Vagina (tissue), 2 donors: ENCODE measurements around the gene KLF1. TPM values are rescaled to one million over a fixed set of nuclear protein-coding genes. Genes with fewer than 3 reads are reported as not detected.
A peak's percentile ranks its signal among the peaks of the same experiment; 100 is the strongest.

ENCODE experiments used
- DNase-seq, 2 donors: peaks; one replicate each; pipeline ENCODE4 v3.0.0-alpha.2; 2017; ENCODE audit errors: extremely low spot score in 2 of 2
- H3K27ac ChIP-seq: fragments of 200-600 bp; sonication (generic); one replicate; pipeline ENCODE4 v1.5.1; 2019
- H3K27me3 ChIP-seq: fragments of 200-600 bp; sonication (generic); one replicate; pipeline ENCODE4 v1.5.1; 2019
- H3K36me3 ChIP-seq, 2 donors: fragments of 200-600 bp; sonication (generic); one replicate each; pipeline ENCODE4 v1.5.1; 2017 to 2019
- H3K4me1 ChIP-seq: fragments of 200-600 bp; sonication (generic); one replicate; pipeline ENCODE4 v1.5.1; 2019
- H3K4me3 ChIP-seq, 2 donors: fragments of 200-600 bp; sonication (generic); 1 replicate in 1 of 2; 2 replicates in 1 of 2; pipeline ENCODE4 v1.5.1; 2016 to 2019
- H3K9me3 ChIP-seq: fragments of 200-600 bp; sonication (generic); one replicate; pipeline ENCODE4 v1.5.1; 2019
- POLR2A ChIP-seq, 2 donors: fragments of 450-650 bp; IDR thresholded peaks; one replicate each; pipeline ENCODE4 v1.6.1; 2017; ENCODE audit warnings: antibody characterized with exemption in 2 of 2, mild to moderate bottlenecking in 2 of 2, moderate library complexity in 2 of 2
- POLR2AphosphoS5 ChIP-seq, 2 donors: sonication (generic); formaldehyde crosslinking; IDR thresholded peaks; one replicate each; pipeline ENCODE4 v1.9.0; 2017; ENCODE audit warnings: antibody characterized with exemption in 2 of 2, mild to moderate bottlenecking in 2 of 2, low read depth in 1 of 2; ENCODE audit not compliant: insufficient read depth in 1 of 2
- intact Hi-C: fragments of 100-400 bp; cut with DNase I; formaldehyde crosslinking; loops from one replicate; pipeline ENCODE4 v1.15.1; 2023
- total RNA-seq: library from RNA; depleted of rRNA; stranded (reverse); fragments of >200 nt; gene quantifications from one replicate; pipeline ENCODE4 v1.2.3, GENCODE V29; 2016
- TF ChIP-seq, protein P1 (sequence below), 3 experiments: fragments of 450-650 bp in 2 of 3; fragments of 200-600 bp in 1 of 3; sonication (generic) in 1 of 3; IDR thresholded peaks; one replicate each; pipeline ENCODE4 v1.5.1; 2017 to 2019; ENCODE audit warnings: antibody characterized with exemption in 3 of 3, mild to moderate bottlenecking in 2 of 3, moderate library complexity in 2 of 3

KLF1 gene
- total RNA-seq, 1 donor from 2014 or later = not detected

DNA sequence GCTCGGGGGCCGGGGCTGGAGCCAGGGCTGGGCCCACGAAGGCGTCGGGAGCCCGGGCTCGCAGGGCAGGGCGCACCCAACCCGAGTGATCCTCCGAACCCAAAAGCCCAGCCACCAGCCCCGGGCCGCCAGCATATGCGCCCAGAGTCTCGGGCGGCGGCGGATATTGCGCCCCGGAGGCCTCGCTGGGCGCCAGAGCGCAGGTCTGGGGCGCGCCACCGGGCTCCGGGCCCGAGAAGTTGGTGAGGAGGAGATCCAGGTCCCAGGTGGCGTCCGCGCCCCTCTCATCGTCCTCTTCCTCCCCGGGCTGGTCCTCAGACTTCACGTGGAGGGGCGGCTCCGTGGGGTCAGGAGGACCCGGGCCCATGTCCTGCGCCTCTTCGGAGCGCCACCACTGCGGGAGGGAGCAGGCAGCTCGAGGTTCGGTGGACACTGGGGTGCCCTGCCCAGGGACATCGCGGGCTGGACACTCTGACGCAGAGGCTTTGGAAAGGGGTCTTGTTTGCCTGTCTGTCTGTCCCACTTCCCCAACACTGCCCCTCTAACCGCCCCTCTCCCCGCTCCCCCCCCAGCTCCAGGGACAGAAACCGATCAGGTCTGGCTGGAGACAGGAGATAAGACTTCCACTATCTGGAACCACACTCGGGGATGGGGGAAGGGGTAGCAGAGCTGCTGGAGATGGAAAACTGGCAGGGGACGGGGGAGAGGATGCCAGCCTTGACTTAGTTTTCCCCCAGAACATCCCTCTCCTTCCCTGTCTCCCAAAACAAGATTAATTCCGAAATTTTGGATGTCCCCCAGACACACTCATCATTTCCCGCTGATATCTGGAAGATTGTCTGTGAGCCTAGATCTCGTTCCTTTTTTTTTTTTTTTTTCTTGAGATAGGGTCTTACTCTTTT is 1.0 kb downstream of the KLF1 start:
- DNase-seq = no peak
- Histone ChIP-seq H3K36me3 (no peaks in the 10 kb centered on the region), H3K4me1 (peaks cover 16% of the 10 kb centered on the region), H3K27ac (no peak overlapping the region), H3K4me3 (peak overlapping the region; percentile 27 to 29), H3K27me3 (no peaks in the 10 kb centered on the region), H3K9me3 (peaks cover 8% of the 10 kb centered on the region)
- TF ChIP-seq POLR2AphosphoS5 (IDR thresholded peaks at IDR 0.05; ENCODE audit: insufficient read depth in 1 of 2, low read depth in 1 of 2) = no peak
- no peak for TF ChIP-seq POLR2A (IDR thresholded peaks at IDR 0.05)
- TF ChIP-seq, protein P1, sequence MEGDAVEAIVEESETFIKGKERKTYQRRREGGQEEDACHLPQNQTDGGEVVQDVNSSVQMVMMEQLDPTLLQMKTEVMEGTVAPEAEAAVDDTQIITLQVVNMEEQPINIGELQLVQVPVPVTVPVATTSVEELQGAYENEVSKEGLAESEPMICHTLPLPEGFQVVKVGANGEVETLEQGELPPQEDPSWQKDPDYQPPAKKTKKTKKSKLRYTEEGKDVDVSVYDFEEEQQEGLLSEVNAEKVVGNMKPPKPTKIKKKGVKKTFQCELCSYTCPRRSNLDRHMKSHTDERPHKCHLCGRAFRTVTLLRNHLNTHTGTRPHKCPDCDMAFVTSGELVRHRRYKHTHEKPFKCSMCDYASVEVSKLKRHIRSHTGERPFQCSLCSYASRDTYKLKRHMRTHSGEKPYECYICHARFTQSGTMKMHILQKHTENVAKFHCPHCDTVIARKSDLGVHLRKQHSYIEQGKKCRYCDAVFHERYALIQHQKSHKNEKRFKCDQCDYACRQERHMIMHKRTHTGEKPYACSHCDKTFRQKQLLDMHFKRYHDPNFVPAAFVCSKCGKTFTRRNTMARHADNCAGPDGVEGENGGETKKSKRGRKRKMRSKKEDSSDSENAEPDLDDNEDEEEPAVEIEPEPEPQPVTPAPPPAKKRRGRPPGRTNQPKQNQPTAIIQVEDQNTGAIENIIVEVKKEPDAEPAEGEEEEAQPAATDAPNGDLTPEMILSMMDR (IDR thresholded peaks at IDR 0.05) = no peak
- intact Hi-C loops = no loop called here

DNA sequence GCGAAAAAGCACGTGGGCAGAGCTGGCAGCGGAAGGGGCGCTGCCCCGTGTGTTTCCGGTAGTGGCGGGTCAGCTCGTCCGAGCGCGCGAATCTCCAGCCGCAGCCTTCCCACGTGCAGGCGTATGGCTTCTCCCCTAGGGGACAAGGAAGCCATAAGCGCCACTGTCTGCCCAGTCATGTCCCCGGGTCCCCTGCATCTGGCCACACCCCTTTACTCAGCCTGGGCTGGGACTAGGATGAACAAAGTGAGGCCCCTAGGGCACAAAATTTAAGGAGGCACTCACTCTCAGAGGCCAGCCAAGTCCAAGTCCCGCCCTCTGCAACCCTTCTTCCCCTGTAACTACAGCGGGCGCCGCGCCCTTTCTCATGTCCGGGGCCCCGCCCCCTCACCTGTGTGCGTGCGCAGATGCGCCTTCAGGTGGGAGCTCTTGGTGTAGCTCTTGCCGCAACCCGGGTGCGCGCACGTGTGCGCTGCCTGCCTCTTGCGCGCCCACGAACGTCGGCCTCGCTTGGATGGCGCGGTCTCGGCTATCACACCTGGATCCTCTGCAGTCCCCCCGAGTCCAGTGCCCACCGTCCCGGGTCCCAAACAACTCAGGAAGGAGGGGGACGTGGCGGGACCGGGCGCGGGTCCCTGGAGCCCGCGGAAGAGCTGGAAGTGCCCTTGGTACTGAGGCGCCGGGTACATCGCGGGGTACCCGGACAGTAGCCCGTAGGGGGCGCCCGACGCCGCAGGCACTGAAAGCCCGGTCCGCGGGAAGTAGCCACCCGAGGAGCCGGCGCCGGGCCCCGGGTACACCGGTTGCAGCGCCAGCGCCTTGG is 1.9 kb downstream of the KLF1 start:
- H3K9me3 ChIP-seq = peaks cover 8% of the 10 kb centered on the region
- no peaks in the 10 kb centered on the region for H3K27me3 ChIP-seq
- peak overlapping the region; percentile 27 to 29 for H3K4me3 ChIP-seq
- intact Hi-C loops = no loop called here
- H3K27ac ChIP-seq = no peak overlapping the region
- no peaks in the 10 kb centered on the region for H3K36me3 ChIP-seq
- no peak for DNase-seq
- H3K4me1 ChIP-seq = peaks cover 25% of the 10 kb centered on the region
- TF ChIP-seq, protein P1 (IDR thresholded peaks at IDR 0.05) = peak in 2 of 3 experiments; percentile 15 to 36
- TF ChIP-seq POLR2A (IDR thresholded peaks at IDR 0.05) (peak in 1 of 2 donors; percentile 9), POLR2AphosphoS5 (IDR thresholded peaks at IDR 0.05; ENCODE audit: insufficient read depth in 1 of 2, low read depth in 1 of 2) (peak; percentile 31 to 54)

DNA sequence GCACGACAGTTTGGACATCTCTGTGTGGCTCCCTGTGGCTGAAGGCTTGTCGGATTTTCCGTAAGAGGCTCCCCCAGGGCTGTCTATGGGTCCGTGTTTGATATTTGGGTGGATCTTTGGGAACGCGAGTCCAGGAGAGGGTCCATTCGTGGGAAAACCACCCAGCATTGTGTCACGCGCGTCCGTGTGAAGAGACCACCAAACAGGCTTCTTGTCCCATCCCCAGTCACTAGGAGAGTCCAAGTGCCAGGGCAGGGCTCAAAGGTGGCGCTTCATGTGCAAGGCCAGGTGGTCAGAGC is 2.4 kb downstream of the KLF1 start:
- H3K36me3 ChIP-seq = no peaks in the 10 kb centered on the region
- H3K27ac ChIP-seq = no peak overlapping the region
- H3K27me3 ChIP-seq = no peaks in the 10 kb centered on the region
- TF ChIP-seq, protein P1 (IDR thresholded peaks at IDR 0.05) = no peak
- TF ChIP-seq POLR2A (IDR thresholded peaks at IDR 0.05) (no peak), POLR2AphosphoS5 (IDR thresholded peaks at IDR 0.05; ENCODE audit: insufficient read depth in 1 of 2, low read depth in 1 of 2) (no peak)
- H3K4me1 ChIP-seq = peaks cover 25% of the 10 kb centered on the region
- peak overlapping the region in 1 of 2 donors; percentile 29 for H3K4me3 ChIP-seq
- intact Hi-C loops = no loop called here
- H3K9me3 ChIP-seq = peaks cover 8% of the 10 kb centered on the region
- no peak for DNase-seq

DNA sequence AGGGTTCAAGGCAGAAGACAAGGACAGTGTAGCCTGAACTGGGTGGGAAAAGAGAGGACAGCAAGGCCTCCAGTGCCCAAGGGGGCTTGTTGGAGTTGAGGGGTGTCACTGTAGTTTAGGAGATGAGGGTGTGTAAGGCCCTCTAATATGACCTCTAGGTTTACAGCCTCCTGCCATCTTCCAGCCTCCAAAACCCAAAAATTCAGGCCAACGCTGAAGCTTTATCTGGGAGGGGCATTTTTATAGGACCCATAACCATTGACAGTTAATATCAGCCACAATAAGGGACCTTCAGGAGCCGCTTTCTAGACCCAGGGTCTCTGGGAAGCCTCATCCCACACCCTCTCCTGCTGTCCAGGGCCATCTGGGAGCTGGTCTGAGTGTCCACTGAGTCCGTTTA is 2.8 kb downstream of the KLF1 start:
- no peak overlapping the region for H3K27ac ChIP-seq
- H3K36me3 ChIP-seq = no peaks in the 10 kb centered on the region
- peaks cover 25% of the 10 kb centered on the region for H3K4me1 ChIP-seq
- intact Hi-C loops = no loop called here
- H3K4me3 ChIP-seq = no peak overlapping the region
- no peak for DNase-seq
- TF ChIP-seq, protein P1 (IDR thresholded peaks at IDR 0.05) = no peak
- TF ChIP-seq POLR2A (IDR thresholded peaks at IDR 0.05) (no peak), POLR2AphosphoS5 (IDR thresholded peaks at IDR 0.05; ENCODE audit: insufficient read depth in 1 of 2, low read depth in 1 of 2) (no peak)
- H3K9me3 ChIP-seq = peaks cover 8% of the 10 kb centered on the region
- H3K27me3 ChIP-seq = no peaks in the 10 kb centered on the region
